ENCODE results near the gene GPX6.
"Not testable (repeated sequence)": the region's sequence is repeated elsewhere in the genome, so short reads cannot be mapped to it uniquely, and the experiment has no call there.

Gene GPX6

DNA sequence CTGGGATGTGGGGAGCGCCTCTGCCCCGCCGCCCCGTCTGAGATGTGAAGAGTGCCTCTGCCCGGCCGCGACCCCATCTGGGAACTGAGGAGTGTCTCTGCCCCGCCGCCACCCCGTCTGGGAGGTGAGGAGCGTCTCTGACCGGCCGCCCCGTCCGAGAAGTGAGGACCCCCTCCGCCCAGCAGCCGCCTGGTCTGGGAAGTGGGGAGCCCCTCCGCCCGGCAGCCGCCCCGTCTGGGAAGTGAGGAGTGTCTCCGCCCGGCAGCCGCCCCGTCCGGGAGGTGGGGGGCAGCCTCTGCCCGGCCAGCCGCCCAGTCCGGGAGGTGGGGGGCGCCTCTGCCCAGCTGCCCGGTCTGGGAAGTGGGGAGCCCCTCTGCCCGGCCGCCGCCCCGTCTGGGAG lies 13.5 kb downstream of the GPX6 start:
- not testable (repeated sequence) for H3K4me3 ChIP-seq (ENCODE audit: insufficient read depth, low read depth, low read length, poor library complexity, severe bottlenecking); DNase-seq; H3K9me3 ChIP-seq (ENCODE audit: control insufficient read depth, low read length); H3K36me3 ChIP-seq (ENCODE audit: control insufficient read depth, insufficient read depth, low read length); H3K27me3 ChIP-seq (replicated peaks; ENCODE audit: control insufficient read depth, insufficient read depth, low read length, poor library complexity, severe bottlenecking); H3K4me1 ChIP-seq (ENCODE audit: control insufficient read depth, insufficient read depth, low read length, poor library complexity, severe bottlenecking); H3K27ac ChIP-seq (ENCODE audit: insufficient read depth, low read length, poor library complexity, severe bottlenecking)

DNA sequence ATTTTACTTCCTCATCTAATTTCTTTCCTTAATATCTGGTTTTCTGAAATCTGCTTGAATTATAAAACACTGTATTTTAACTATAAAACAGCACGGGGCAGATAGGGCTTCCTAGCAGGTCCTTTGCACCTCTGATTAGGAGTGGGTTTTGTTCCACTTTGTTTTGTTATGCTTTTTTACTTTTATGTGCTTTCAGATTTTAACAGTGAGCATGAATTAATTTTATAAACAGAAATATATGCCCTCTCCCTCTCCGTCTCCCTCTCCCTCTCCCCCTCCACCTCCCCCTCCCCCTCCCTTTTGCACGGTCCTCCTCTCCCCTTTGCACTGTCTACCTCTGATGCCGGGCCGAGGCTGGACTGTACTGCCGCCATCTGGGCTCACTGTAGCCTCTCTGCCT lies 14.3 kb downstream of the GPX6 start:
- Histone ChIP-seq H3K9me3 (ENCODE audit: control insufficient read depth, low read length) (no peaks in the 10 kb centered on the region), H3K4me3 (ENCODE audit: insufficient read depth, low read depth, low read length, poor library complexity, severe bottlenecking) (no peak overlapping the region), H3K36me3 (ENCODE audit: control insufficient read depth, insufficient read depth, low read length) (no peaks in the 10 kb centered on the region), H3K4me1 (ENCODE audit: control insufficient read depth, insufficient read depth, low read length, poor library complexity, severe bottlenecking) (no peaks in the 10 kb centered on the region), H3K27me3 (replicated peaks; ENCODE audit: control insufficient read depth, insufficient read depth, low read length, poor library complexity, severe bottlenecking) (no peaks in the 10 kb centered on the region), H3K27ac (ENCODE audit: insufficient read depth, low read length, poor library complexity, severe bottlenecking) (no peak overlapping the region)
- no peak for DNase-seq

DNA sequence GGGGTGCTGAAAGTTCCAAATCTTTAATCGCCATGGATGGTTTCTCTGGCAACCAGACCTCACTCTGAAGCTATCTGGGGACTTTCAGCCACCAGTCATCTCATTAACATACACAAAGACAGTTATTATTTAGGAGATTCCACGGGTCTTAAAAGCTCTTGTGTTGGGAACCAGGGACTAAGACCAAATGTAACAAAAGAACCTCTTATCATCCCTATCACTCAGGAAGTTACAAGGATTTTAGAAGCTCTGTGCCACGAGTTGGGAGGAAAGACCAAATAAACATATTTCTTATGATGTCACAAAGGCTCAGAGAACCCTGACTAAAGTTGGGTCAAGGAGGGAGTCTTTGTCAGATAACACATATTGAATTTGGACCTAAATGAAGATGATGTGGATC lies 17.7 kb downstream of the GPX6 start:
- no peak for DNase-seq

DNA sequence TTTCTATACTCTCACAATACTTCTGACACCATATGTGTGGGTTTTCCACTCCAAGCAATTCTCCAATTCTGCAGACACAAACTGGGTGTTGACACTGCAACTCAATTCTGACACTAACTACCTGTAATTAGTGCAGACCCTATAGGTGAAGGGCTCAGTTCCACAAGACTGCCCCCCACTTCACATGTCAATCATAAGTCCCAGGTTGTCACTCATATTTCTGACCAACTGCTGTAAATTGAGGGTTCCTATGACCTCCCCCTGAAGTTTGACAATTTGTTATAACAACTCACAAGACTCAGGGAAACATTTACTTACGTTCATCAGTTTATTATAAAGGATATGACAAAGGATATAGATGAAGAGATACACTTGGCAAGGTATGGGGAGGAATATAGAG lies 18.3 kb downstream of the GPX6 start:
- Histone ChIP-seq H3K4me3 (ENCODE audit: insufficient read depth, low read depth, low read length, poor library complexity, severe bottlenecking) (no peak overlapping the region), H3K4me1 (ENCODE audit: control insufficient read depth, insufficient read depth, low read length, poor library complexity, severe bottlenecking) (no peaks in the 10 kb centered on the region), H3K9me3 (ENCODE audit: control insufficient read depth, low read length) (no peaks in the 10 kb centered on the region), H3K36me3 (ENCODE audit: control insufficient read depth, insufficient read depth, low read length) (no peaks in the 10 kb centered on the region), H3K27ac (ENCODE audit: insufficient read depth, low read length, poor library complexity, severe bottlenecking) (no peak overlapping the region), H3K27me3 (replicated peaks; ENCODE audit: control insufficient read depth, insufficient read depth, low read length, poor library complexity, severe bottlenecking) (no peaks in the 10 kb centered on the region)
- DNase-seq = no peak

More for the DNA sequence above, 17.7 kb downstream of the GPX6 start:
- Histone ChIP-seq H3K9me3 (ENCODE audit: control insufficient read depth, low read length) (no peaks in the 10 kb centered on the region), H3K27me3 (replicated peaks; ENCODE audit: control insufficient read depth, insufficient read depth, low read length, poor library complexity, severe bottlenecking) (no peaks in the 10 kb centered on the region), H3K27ac (ENCODE audit: insufficient read depth, low read length, poor library complexity, severe bottlenecking) (no peak overlapping the region), H3K4me3 (ENCODE audit: insufficient read depth, low read depth, low read length, poor library complexity, severe bottlenecking) (no peak overlapping the region), H3K4me1 (ENCODE audit: control insufficient read depth, insufficient read depth, low read length, poor library complexity, severe bottlenecking) (no peaks in the 10 kb centered on the region), H3K36me3 (ENCODE audit: control insufficient read depth, insufficient read depth, low read length) (no peaks in the 10 kb centered on the region)

DNA sequence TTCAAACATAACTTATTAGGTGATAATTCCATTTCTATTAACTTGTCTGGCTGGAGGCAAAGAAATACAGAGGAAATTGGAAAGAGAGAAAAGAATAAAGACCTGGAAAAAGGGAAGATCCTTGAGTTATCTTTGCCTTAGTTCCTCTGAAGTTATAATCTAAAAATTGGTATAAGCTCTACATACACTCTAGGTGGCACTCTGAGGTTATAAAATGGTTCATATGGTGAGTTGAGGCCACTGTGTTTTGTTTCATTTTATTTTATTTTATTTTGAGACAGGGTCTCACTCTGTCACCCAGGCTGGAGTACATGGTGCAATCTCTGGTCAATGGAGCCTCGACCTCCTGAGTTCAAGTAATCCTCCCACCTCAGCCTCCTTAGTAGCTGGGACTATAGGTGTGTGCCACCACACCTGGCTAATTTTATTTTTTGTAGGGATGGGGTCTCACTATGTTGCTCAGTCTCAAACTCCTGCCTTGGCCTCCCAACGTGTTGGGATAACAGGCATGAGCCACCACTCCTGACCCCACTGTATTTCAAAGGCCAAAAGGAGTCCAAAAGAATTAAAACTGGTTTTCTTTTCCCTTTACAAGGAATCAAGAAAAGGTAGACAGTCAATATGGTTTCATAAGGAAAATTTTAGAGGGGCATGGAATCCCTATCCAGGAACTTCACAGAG lies 19.4 kb downstream of the GPX6 start:
- H3K36me3 ChIP-seq (ENCODE audit: control insufficient read depth, insufficient read depth, low read length) = no peaks in the 10 kb centered on the region
- H3K4me3 ChIP-seq (ENCODE audit: insufficient read depth, low read depth, low read length, poor library complexity, severe bottlenecking) = no peak overlapping the region
- no peak for DNase-seq
- no peak overlapping the region for H3K27ac ChIP-seq (ENCODE audit: insufficient read depth, low read length, poor library complexity, severe bottlenecking)
- no peaks in the 10 kb centered on the region for H3K4me1 ChIP-seq (ENCODE audit: control insufficient read depth, insufficient read depth, low read length, poor library complexity, severe bottlenecking)
- H3K27me3 ChIP-seq (replicated peaks; ENCODE audit: control insufficient read depth, insufficient read depth, low read length, poor library complexity, severe bottlenecking) = no peaks in the 10 kb centered on the region
- H3K9me3 ChIP-seq (ENCODE audit: control insufficient read depth, low read length) = no peaks in the 10 kb centered on the region

DNA sequence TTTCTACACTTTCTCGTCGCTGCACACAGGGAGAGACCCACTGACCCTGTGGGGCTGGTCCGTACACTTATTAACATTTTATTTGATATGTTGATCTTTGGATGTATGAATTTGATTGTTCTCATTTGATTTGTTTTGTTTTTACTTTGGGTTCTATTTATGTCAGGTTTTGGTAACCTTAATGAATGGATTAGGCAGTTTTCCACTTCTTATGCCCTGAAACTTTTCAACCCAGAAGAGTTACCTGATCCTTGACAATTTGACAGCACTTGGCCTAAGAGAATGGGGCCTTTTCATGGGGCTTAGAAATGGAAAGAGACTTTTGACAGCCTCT lies 23.6 kb downstream of the GPX6 start:
- H3K27me3 ChIP-seq (replicated peaks; ENCODE audit: control insufficient read depth, insufficient read depth, low read length, poor library complexity, severe bottlenecking) = peaks cover 7% of the 10 kb centered on the region
- DNase-seq = no peak
- no peaks in the 10 kb centered on the region for H3K9me3 ChIP-seq (ENCODE audit: control insufficient read depth, low read length)
- peaks cover 10% of the 10 kb centered on the region for H3K4me1 ChIP-seq (ENCODE audit: control insufficient read depth, insufficient read depth, low read length, poor library complexity, severe bottlenecking)
- no peak overlapping the region for H3K4me3 ChIP-seq (ENCODE audit: insufficient read depth, low read depth, low read length, poor library complexity, severe bottlenecking)
- H3K36me3 ChIP-seq (ENCODE audit: control insufficient read depth, insufficient read depth, low read length) = no peaks in the 10 kb centered on the region
- no peak overlapping the region for H3K27ac ChIP-seq (ENCODE audit: insufficient read depth, low read length, poor library complexity, severe bottlenecking)

DNA sequence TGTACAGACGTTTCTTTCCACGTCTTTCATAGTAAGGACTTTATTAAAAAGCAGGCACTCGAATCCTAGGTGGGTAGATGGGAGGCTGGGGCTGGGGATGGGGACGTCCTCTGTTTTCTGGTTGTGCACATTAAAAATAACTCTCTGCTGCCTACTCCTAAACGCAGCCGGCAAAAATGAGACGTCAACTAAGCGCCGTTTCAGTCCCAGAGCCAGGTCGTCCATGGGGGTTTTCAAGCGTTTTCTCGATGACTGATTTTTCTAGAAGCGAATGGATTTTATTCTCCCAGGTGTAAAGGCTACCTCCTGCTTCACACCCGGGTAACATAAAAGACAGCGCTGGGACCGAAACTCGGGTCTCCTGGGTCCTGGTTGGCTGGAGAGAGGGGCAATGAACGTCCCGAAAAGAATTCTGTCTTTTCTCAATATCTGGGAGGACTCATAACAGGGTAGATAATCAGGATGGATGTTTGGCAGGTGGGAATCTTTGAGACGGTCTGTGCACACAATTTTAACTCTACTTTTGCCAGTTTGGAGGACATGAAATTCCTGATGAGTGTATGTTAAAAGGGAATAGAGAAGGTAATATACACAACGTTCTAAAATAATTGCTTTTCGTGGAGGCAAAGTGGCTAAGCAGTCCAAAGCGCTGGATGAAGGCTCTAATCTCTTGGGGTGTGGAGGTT lies 25.2 kb downstream of the GPX6 start:
- DNase-seq = no peak
- Histone ChIP-seq H3K4me3 (ENCODE audit: insufficient read depth, low read depth, low read length, poor library complexity, severe bottlenecking) (peak overlapping the region; percentile 39), H3K27me3 (replicated peaks; ENCODE audit: control insufficient read depth, insufficient read depth, low read length, poor library complexity, severe bottlenecking) (peaks cover 7% of the 10 kb centered on the region)

DNA sequence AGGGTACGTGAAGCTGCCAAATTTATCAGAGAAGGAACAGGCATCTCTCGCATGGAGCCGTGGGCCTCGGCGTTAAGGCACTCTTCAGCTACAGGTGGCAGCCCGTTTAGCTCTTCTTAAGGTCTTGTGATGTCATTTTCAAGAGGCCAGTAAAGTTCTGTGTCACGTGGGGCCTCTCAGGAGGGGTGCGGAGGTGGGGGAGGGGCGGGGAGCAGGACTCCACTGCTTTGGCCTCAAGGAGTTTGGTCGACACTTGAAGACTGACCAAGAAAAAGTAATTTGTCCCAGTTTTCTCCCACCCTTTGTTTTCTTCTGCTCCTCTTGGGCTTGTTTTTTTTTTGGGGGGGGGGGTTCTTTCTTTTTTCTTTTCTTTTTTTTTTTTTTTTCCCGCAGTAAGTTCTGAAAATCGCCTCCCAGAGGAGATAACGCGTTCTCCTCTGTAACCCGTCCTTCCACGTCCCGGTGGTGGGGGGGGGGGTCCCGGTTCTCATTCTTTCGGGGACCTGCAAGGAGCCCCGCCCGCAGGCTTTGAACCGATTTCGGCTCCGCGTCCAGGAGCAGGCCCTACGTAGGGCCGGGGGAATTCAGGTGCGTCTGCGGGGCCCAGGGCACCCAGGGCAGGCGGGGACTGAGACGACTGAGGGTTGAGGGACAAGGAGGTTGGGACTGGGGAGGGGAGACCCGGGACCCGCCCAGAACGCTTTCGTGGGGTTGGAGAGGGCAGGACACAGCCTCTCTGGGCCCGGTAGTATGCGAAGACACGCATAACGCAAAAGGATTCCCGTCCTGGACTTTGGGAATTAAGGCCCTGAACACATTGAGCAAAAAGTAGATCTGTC lies 26.0 kb downstream of the GPX6 start:
- Histone ChIP-seq H3K4me3 (ENCODE audit: insufficient read depth, low read depth, low read length, poor library complexity, severe bottlenecking) (peak overlapping the region; percentile 39), H3K4me1 (ENCODE audit: control insufficient read depth, insufficient read depth, low read length, poor library complexity, severe bottlenecking) (peaks cover 10% of the 10 kb centered on the region), H3K36me3 (ENCODE audit: control insufficient read depth, insufficient read depth, low read length) (no peaks in the 10 kb centered on the region), H3K27ac (ENCODE audit: insufficient read depth, low read length, poor library complexity, severe bottlenecking) (no peak overlapping the region), H3K9me3 (ENCODE audit: control insufficient read depth, low read length) (no peaks in the 10 kb centered on the region), H3K27me3 (replicated peaks; ENCODE audit: control insufficient read depth, insufficient read depth, low read length, poor library complexity, severe bottlenecking) (peaks cover 7% of the 10 kb centered on the region)
- DNase-seq = no peak

More for the DNA sequence above, 25.2 kb downstream of the GPX6 start:
- H3K9me3 ChIP-seq (ENCODE audit: control insufficient read depth, low read length) = no peaks in the 10 kb centered on the region
- H3K4me1 ChIP-seq (ENCODE audit: control insufficient read depth, insufficient read depth, low read length, poor library complexity, severe bottlenecking) = peaks cover 10% of the 10 kb centered on the region
- H3K36me3 ChIP-seq (ENCODE audit: control insufficient read depth, insufficient read depth, low read length) = no peaks in the 10 kb centered on the region
- no peak overlapping the region for H3K27ac ChIP-seq (ENCODE audit: insufficient read depth, low read length, poor library complexity, severe bottlenecking)

DNA sequence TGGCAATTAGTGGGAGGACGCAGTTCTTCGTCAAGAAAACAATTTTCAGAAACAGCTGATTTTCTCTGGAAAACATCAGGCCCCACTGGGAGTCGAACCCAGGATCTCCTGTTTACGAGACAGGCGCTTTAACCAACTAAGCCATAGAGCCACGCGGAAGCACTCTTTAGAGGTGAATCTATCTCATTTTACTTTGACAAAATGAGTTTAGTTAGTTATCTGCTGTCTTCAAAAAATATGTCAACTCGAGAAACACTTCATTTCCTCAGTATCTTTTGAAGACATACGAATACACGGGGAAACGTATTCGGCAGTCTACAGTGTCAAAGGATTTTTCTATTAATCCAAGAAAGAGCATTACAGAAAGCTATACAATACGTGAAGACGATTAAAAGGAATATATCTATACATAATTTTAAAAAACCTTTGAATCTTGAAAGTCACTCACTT lies 26.7 kb downstream of the GPX6 start:
- H3K27ac ChIP-seq (ENCODE audit: insufficient read depth, low read length, poor library complexity, severe bottlenecking) = no peak overlapping the region
- peak overlapping the region; percentile 39 for H3K4me3 ChIP-seq (ENCODE audit: insufficient read depth, low read depth, low read length, poor library complexity, severe bottlenecking)
- H3K9me3 ChIP-seq (ENCODE audit: control insufficient read depth, low read length) = no peaks in the 10 kb centered on the region
- H3K27me3 ChIP-seq (replicated peaks; ENCODE audit: control insufficient read depth, insufficient read depth, low read length, poor library complexity, severe bottlenecking) = peaks cover 7% of the 10 kb centered on the region
- H3K36me3 ChIP-seq (ENCODE audit: control insufficient read depth, insufficient read depth, low read length) = no peaks in the 10 kb centered on the region
- H3K4me1 ChIP-seq (ENCODE audit: control insufficient read depth, insufficient read depth, low read length, poor library complexity, severe bottlenecking) = peaks cover 10% of the 10 kb centered on the region
- no peak for DNase-seq

Measured in effector memory CD4-positive, alpha-beta T cell (primary cell).